Measurements from ENCODE around the gene SFMBT2.
"Not testable (repeated sequence)": the region's sequence is repeated elsewhere in the genome, so short reads cannot be mapped to it uniquely, and the experiment has no call there.

The SFMBT2 gene

DNA sequence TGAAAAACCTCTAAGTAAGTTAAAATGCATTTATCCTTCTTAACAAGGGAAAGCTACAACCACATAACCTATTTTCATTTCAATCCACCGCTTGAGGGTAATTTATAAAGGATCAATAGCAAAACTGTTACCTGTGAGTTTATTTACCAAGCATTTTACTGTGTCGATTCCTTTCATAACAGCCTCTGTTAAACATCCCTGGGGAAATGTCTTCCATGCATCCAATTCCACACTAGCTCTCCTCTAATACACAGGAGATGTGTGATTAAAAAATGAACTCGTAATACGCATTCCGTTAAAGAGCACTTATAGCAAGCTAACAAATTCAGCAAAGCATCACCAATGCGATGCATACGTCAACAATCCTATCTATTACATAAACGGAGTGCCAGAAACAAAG, 185.7 kb downstream of the SFMBT2 start:
- DNase-seq (ENCODE audit: low read depth), result no peak

- no peak for DNase-seq (ENCODE audit: low read depth)
Measured at GRCh38 chr10:7218968-7219367, 191.9 kb downstream of the SFMBT2 start.

DNA sequence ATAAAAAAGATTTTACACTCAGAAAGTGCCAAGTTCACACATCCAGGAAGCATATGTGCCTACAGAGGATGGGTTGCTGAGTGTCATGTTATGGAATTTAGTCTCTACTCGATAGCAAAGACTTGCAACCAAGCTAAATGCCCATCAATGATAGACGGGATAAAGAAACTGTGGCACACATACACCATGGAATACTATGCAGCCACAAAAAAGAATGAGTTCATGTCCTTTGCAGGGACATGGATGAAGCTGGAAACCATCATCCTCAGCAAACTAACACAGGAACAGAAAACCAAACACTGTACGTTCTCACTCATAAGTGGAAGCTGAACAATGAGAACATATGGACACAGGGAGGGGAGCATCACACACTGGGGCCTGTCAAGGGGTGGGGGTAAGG, 198.1 kb downstream of the SFMBT2 start:
- DNase-seq (ENCODE audit: low read depth), result not testable (repeated sequence)

DNA sequence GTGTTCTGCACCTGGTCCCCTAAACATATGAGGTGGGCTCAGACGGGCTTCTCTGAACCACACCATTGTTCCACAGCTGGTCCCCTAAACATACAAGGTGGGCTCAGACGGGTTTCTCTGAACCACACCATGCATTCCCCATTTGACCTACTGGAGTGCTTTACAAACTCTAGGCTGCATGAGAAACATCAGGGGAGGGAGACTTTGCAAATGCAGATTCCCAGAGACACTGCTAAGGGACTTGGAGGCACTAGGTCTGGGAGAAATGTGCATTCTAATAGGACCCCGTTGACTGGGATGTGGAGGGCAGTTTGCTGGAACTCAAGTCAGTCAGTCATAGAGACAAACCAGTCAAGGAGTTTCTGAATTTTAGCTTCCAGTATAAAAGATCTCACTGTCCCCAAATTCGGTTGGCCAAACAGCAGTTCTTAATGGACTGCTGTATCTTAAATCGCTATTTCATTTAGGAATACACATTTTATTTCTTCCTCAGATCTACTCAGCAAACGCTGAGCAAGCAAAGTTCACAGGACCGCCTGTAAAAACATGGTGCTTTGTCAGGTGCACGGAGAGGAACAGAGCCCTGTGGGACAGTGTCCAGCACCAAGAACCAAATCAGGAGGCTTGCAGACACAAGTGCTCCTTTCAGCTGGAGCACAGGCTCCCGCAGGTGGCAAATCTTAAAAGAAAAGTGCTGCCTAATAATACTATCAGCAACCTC, 198.8 kb downstream of the SFMBT2 start:
- DNase-seq (ENCODE audit: low read depth), result no peak

DNA sequence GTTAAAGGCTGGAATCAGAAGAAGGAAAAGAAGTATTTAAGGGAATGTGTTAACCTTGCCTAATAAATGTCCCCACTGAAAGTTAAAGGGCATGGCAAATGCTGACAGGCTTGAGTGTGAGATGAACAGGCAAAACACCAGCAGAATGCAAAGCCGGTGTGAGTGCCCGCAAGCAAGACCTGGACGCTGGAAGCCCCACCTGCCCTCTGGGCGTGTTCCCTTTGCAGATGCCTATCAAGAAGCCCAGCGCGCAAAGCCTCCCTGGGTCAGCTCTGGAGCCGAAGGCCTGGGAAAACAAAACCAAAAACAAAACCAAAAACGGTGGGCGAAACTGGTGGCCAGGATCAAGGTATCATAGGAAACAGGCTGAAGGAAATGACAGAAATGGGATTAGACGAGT, 200.3 kb downstream of the SFMBT2 start:
- no peak for DNase-seq (ENCODE audit: low read depth)

DNA sequence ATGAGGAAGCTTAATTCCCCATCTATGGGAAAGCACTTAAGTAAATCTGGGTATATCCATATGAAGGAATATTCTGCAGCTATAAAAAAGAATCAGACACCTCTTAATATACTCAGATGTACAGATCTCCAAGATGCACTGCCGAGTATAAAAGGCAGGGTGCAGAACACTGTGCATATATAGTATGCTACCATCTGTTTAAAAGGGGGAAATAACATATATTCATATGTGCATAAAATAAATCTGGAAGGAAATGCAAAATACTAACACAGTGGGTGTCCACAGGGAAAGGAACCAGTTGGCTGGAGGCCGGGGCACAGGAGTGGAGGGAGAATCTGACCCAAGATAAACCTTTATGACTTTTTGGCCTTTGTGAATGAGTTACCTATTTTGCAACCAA, 201.4 kb downstream of the SFMBT2 start:
- no peak for DNase-seq (ENCODE audit: low read depth)

- no peak for DNase-seq (ENCODE audit: low read depth)
Measured at GRCh38 chr10:7206412-7207100, 204.3 kb downstream of the SFMBT2 start.

- no peak for DNase-seq (ENCODE audit: low read depth)
Measured at GRCh38 chr10:7205656-7206055, 205.2 kb downstream of the SFMBT2 start.

DNA sequence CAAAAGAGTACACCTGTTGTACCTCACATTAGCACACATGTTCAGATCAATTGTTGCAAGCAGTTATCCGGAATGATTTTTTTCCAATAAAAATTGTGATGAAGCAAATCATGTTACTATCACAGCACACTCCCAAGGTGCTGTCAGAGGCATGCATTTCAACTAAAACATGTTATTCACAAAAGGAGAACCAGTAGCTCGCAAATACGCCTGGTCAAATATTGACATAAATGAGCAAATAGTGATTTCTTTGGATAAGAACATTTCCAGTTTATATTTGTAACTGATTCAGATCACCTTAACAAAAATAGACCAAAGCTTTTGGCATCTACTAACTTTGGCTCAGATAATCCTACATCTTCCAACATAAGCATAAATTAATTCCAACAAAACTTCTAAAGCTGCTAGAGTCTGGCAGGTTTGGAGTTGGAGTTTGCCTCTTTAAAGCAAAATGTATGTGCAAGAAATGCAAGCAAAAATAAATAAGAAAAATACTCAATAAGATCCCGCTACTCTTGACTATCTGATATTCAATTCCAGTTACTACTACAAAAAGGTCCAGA, 208.0 kb downstream of the SFMBT2 start:
- no peak for DNase-seq (ENCODE audit: low read depth)

DNA sequence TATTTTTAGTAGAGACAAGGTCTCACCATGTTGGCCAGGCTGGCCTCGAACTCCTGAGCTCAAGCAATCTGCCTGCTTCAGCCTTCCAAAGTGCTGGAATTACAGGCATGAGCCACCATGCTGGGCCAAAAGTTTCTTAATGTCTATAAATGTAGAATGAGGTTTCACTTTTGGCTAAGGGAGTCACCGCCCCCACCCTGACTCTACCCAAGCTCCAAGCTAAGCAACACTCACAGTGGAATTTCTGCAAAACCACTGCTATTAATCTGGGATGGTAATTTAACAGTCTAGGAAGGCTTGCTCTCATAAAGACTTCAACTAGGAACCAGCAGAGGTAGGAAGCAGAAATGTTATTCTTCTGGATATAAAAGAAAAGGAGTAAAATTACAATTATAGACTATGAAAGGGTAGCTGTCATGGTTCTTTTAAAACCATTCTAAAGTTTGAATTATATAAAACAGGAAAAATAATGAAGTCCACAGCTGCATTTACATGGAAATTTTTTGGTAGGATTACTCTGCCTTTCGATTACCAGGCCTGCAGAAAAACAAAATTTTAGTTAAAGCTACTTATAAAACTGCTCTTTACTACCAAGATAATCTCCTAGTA, 211.6 kb downstream of the SFMBT2 start:
- DNase-seq (ENCODE audit: low read depth), result no peak

DNA sequence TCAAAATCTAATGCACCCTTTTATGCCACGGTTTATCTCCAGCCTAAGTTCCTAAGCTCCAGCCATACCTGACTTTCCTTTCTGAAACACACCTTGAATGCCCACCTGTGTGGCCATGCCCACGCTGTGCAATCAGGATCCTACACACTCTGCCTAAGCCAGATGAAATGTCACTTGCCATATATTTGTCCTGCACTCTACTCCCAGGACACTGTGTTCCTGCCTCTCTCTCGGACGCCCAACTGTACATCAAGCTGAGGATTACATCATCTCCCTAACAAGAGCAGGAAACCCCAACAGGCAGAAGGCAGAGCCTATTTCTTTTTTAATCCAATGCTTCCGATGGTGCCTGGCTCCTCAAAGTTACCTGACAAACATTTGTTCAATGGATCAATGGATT, 214.6 kb downstream of the SFMBT2 start:
- DNase-seq (ENCODE audit: low read depth), result no peak

- no peak for DNase-seq (ENCODE audit: low read depth)
Measured at GRCh38 chr10:7195118-7195517, 215.7 kb downstream of the SFMBT2 start.

DNA sequence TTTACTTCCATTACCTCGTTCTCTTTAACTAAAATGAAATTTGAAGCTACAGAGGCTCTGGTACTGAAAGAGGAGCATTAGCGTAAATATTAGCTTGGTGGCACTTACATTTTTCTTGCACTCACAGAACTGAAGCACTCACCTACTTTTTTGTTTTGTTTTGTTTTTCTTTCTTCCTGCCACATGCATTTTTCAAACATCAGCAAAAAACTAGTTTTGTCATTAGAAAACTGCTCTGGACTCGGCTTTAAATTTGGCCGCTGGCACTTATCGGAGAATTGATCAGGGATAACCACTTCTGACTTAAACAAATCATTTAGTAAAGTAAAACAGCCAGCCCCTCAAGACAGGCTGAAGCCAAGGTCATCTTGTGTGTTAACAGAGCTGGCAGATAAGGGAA, 216.3 kb downstream of the SFMBT2 start:
- no peak for DNase-seq (ENCODE audit: low read depth)

DNA sequence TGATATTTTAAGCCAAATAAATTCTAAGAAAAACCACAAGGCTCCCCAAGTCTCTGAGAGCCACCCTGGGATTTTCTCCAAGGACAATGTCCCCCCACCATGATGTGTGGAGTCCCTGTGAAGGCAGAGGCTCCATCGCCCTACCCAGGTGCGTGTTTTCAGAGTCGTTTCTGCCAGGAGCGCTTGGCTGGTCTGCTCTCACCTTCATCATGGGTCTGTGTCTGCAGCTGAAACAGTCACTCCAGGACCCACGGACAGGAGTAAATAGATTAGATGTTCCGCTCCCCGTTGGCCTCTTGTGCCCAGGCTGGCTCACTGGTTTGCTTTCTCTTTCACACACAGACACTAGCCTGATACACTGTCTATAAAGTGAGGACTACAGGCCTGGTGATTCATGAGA, 217.5 kb downstream of the SFMBT2 start:
- DNase-seq (ENCODE audit: low read depth), result no peak

- DNase-seq (ENCODE audit: low read depth), result peak; percentile 15
Measured at GRCh38 chr10:7192831-7193361, 217.9 kb downstream of the SFMBT2 start.

DNA sequence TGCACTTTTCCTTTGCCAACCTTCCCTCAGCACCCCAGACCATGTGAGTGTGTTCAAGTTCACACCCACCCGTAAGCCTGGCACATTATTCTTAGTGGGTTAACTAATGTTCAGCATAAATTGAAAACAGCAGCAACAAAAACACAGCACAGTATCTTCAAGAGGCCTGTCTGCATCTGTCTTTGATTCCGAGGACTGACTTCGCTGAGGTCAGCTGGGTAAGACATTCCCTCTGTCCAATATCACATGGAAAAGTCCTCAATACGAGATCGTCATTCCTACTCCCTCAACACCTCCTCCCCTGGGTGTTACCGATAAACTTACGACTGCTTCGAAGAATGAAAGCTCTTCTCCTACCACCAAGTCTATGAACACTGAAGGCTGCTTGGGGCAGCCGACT, 218.8 kb downstream of the SFMBT2 start:
- no peak for DNase-seq (ENCODE audit: low read depth)

DNA sequence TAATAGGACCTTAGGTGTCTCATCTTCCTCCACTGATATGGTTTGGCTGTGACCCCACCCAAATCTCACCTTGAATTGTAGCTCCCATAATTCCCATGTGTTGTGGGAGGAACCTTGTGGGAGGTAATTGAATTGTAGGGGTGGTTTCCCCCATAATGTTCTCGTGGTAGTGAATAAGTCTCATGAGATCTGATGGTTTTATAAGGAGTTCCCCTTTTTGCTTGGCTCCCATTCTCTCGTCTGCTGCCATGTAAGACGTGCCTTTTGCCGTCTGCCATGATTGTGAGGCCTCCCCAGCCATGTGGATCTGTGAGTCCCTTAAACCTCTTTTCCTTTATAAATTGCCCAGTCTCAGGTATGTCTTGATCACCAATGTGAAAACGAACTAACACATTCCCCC, 220.1 kb downstream of the SFMBT2 start:
- not testable (repeated sequence) for DNase-seq (ENCODE audit: low read depth)

- no peak for DNase-seq (ENCODE audit: low read depth)
Measured at GRCh38 chr10:7189909-7190308, 220.9 kb downstream of the SFMBT2 start.

DNA sequence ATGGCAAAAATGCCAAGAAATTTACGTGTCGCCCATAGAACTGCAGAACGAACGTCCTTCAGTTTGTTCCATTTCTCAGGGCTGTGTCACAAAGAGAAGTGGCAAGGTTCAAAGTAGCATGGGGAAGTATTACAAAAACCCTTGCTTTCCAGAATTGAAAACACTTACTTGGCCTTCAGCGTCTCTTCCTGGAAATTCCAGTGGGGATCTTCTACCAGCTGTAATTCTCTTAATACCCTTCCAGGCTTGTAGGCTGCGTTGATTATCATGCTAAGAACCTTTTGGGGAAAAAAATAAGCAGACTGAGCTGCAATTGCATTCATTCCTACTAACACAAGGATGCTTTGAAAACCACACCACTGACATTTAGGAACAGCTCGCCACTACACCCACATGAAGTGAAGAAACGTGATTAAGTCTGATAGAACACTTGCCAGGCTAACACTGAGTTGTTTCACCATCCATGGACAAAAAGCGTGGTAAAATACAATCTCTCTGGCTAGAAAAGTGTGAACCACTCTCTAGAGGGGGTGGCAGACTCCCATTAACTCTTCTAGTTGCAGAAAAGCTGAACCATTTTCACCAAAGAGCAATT, 222.3 kb downstream of the SFMBT2 start:
- no peak for DNase-seq (ENCODE audit: low read depth)

DNA sequence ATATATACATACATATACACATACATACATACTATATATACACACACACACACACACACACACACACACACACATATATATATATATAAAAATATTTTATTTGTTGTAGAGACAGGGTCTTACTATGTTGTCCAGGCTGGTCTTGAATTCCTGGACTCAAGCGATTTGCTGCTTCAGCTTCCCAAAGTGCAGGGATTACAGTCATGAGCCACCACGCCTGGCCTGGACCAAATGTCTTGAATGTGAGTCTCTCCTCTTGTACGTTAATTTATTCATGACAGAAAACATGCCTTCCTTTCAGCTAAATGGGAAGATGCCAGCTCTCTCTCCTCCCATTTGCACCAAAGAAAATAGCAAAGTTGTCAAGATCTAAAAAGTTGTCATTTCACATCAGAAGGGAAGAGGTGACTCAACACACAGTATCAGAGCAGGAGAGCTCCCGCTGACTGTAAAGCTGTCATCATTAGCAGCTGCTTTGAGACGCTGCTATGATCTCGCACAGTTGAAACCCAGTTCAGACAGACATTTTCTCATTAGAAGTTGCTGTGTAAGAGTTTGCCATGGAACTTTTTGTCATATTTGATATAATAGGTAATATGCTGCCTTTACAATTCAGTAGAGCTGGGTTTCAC, 224.3 kb downstream of the SFMBT2 start:
- DNase-seq (ENCODE audit: low read depth), result no peak

GRCh38 chr10:7185367-7185690, 225.5 kb downstream of the SFMBT2 start:
- DNase-seq (ENCODE audit: low read depth), result no peak
